ENCODE measurements around the gene DOK5. TPM values are rescaled to one million over a fixed set of nuclear protein-coding genes. Genes with fewer than 3 reads are reported as not detected.

DOK5 gene
- total RNA-seq, 3 donors from 2014 or later (not counting 1 experiment from before 2014, with no cell fraction given), result not detected

DNA sequence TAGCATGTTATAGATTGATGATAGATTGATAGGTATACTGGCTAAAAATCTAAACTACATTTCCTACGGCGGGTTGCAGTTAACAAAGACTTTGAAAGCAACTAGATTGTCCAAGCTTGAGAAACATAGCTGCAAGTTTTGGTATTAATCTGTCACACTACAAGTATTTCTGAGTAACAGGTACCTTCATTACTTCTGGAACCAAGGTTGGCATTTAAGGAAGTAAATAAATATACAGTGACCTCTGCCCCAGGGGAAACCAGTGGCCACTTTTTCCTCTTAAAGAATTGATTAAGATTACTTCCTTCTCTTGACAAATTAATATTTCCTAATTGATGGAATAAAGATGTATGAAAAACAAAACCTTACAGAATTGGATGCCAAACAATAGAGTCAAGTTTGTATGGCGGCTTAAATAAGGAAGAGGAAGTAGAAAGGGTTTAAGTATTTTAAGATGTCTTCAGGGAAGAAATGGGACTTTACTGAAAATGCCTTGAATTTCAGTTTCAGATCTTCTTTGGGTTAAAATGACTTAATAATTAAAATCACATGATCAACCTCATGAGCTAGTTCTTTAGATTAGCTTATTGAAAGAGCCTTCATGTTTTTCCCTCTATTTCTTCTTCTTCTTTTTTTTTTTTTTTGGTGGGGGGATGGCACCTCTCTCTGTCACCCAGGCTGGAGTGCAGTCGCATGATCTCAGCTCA lies 132.8 kb downstream of the DOK5 start:
- WGBS (ENCODE audit: insufficient coverage), result 90% methylated on average over 3 of the region's 4 CpGs
- Histone ChIP-seq H3K9me3 (ENCODE audit: control insufficient read depth, insufficient read depth, low read length) (no peaks in the 10 kb centered on the region), H3K36me3 (ENCODE audit: control insufficient read depth, insufficient read depth, low read length) (no peaks in the 10 kb centered on the region), H3K27me3 (ENCODE audit: control insufficient read depth, insufficient read depth, low read length) (no peaks in the 10 kb centered on the region), H3K4me3 (ENCODE audit: low read length) (no peak overlapping the region), H3K27ac (ENCODE audit: low read length) (no peak overlapping the region), H3K4me1 (ENCODE audit: control insufficient read depth, insufficient read depth, low read length) (no peaks in the 10 kb centered on the region)
- TF ChIP-seq, protein P1, sequence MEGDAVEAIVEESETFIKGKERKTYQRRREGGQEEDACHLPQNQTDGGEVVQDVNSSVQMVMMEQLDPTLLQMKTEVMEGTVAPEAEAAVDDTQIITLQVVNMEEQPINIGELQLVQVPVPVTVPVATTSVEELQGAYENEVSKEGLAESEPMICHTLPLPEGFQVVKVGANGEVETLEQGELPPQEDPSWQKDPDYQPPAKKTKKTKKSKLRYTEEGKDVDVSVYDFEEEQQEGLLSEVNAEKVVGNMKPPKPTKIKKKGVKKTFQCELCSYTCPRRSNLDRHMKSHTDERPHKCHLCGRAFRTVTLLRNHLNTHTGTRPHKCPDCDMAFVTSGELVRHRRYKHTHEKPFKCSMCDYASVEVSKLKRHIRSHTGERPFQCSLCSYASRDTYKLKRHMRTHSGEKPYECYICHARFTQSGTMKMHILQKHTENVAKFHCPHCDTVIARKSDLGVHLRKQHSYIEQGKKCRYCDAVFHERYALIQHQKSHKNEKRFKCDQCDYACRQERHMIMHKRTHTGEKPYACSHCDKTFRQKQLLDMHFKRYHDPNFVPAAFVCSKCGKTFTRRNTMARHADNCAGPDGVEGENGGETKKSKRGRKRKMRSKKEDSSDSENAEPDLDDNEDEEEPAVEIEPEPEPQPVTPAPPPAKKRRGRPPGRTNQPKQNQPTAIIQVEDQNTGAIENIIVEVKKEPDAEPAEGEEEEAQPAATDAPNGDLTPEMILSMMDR (IDR thresholded peaks at IDR 0.05), result no peak
- Mint-ChIP-seq H3K4me1 (no peaks in the 10 kb centered on the region), H3K36me3 (no peaks in the 10 kb centered on the region), H3K27ac (no peak overlapping the region), H3K4me3 (no peak overlapping the region), H3K9me3 (peaks cover 0 to 3% of the 10 kb centered on the region in 2 donors), H3K27me3 (ENCODE audit: low read depth in 2 of 2) (peaks cover 0 to 3% of the 10 kb centered on the region in 2 donors)
- no peak for ATAC-seq
- DNase-seq, result no peak
- intact Hi-C loops (cut with micrococcal nuclease), result no loop called here

- no peaks in the 10 kb centered on the region for H3K4me1 ChIP-seq (ENCODE audit: control insufficient read depth, insufficient read depth, low read length)
- Mint-ChIP-seq H3K36me3 (no peaks in the 10 kb centered on the region), H3K27me3 (ENCODE audit: low read depth in 2 of 2) (peaks cover 0 to 3% of the 10 kb centered on the region in 2 donors), H3K4me1 (no peaks in the 10 kb centered on the region), H3K27ac (no peak overlapping the region), H3K9me3 (peaks cover 0 to 3% of the 10 kb centered on the region in 2 donors), H3K4me3 (no peak overlapping the region)
- 100% methylated on average over 3 of the region's 5 CpGs for WGBS (ENCODE audit: insufficient coverage)
- no peak for ATAC-seq
- no peak overlapping the region for H3K27ac ChIP-seq (ENCODE audit: low read length)
- intact Hi-C loops (cut with micrococcal nuclease), result no loop called here
- H3K27me3 ChIP-seq (ENCODE audit: control insufficient read depth, insufficient read depth, low read length), result no peaks in the 10 kb centered on the region
- no peaks in the 10 kb centered on the region for H3K9me3 ChIP-seq (ENCODE audit: control insufficient read depth, insufficient read depth, low read length)
- H3K4me3 ChIP-seq (ENCODE audit: low read length), result no peak overlapping the region
- no peaks in the 10 kb centered on the region for H3K36me3 ChIP-seq (ENCODE audit: control insufficient read depth, insufficient read depth, low read length)
- DNase-seq, result no peak
- TF ChIP-seq, protein P1 (IDR thresholded peaks at IDR 0.05), result no peak
Measured at GRCh38 chr20:54608943-54609342, 133.6 kb downstream of the DOK5 start.

DNA sequence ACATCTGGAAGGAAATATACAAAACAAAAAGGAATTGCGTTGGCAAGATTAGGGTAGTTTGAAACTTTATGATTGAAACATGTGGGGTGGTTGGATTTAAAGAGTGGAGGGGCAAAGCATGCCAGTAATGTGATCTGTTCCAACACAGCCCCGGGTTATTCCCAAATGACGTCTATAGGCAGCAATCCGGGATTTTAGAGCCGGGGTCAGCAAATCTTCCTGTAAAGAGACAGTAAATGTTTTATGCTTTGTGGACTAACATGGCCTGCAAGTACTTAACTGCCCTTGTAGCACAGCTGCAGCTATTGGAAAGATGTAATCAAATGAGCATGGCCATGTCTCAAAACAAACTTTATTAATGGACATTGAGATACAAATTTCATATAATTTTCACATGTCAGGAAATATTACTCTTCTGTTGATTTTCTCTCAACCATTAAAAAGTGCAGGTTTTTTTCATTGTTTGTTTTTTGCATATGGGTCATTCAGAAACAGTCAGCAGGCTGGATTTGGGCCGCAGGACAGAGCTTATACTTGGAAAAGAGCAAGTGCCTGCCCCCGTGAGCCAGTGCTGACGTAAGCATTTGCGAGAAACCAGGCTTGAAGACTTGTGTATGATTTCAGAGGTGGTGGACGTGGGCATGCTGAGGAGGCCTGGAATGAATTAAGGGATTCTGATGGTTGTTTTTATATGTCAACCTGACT lies 136.5 kb downstream of the DOK5 start:
- peaks cover 0 to 3% of the 10 kb centered on the region in 2 donors for H3K9me3 Mint-ChIP-seq
- H3K36me3 ChIP-seq (ENCODE audit: control insufficient read depth, insufficient read depth, low read length), result no peaks in the 10 kb centered on the region
- H3K27ac Mint-ChIP-seq, result no peak overlapping the region
- no peak overlapping the region for H3K4me3 ChIP-seq (ENCODE audit: low read length)
- WGBS (ENCODE audit: insufficient coverage), result 78% methylated on average over 10 of the region's 10 CpGs
- H3K27me3 ChIP-seq (ENCODE audit: control insufficient read depth, insufficient read depth, low read length), result no peaks in the 10 kb centered on the region
- no peak overlapping the region for H3K27ac ChIP-seq (ENCODE audit: low read length)
- DNase-seq (no peak), ATAC-seq (no peak)
- TF ChIP-seq, protein P1 (IDR thresholded peaks at IDR 0.05), result no peak
- no peaks in the 10 kb centered on the region for H3K4me1 ChIP-seq (ENCODE audit: control insufficient read depth, insufficient read depth, low read length)
- H3K27me3 Mint-ChIP-seq (ENCODE audit: low read depth in 2 of 2), result no peaks in the 10 kb centered on the region
- intact Hi-C loops (cut with micrococcal nuclease), result no loop called here
- H3K4me1 Mint-ChIP-seq, result no peaks in the 10 kb centered on the region
- no peaks in the 10 kb centered on the region for H3K36me3 Mint-ChIP-seq
- H3K9me3 ChIP-seq (ENCODE audit: control insufficient read depth, insufficient read depth, low read length), result no peaks in the 10 kb centered on the region
- no peak overlapping the region for H3K4me3 Mint-ChIP-seq
